ENCODE data around the gene RAD51B. TPM values are rescaled to one million over a fixed set of nuclear protein-coding genes. Genes with fewer than 3 reads are reported as not detected.

RAD51B gene
- total and polyA plus RNA-seq, 2 experiments from 2014 or later: 11.7 to 17.8 TPM

GRCh38 chr14:67971627-67972625 lies 152.3 kb downstream of the RAD51B start:
- no peaks in the 10 kb centered on the region for H3K4me1 ChIP-seq (ENCODE audit: low read depth)
- no peaks in the 10 kb centered on the region for H3K9me3 ChIP-seq (ENCODE audit: low read depth)
- no peak overlapping the region for H3K4me3 ChIP-seq
- DNase-seq (ENCODE audit: low read depth in 1 of 2, low spot score in 1 of 2): no peak
- H3K27me3 ChIP-seq: no peaks in the 10 kb centered on the region
- H3K36me3 ChIP-seq: no peaks in the 10 kb centered on the region
- no peak overlapping the region for H3K27ac ChIP-seq
- TF ChIP-seq CTCF (IDR thresholded peaks at IDR 0.05; ENCODE audit: low read depth, low read length): no peak

- no peak overlapping the region for H3K4me3 ChIP-seq
- H3K36me3 ChIP-seq: no peaks in the 10 kb centered on the region
- H3K9me3 ChIP-seq (ENCODE audit: low read depth): no peaks in the 10 kb centered on the region
- TF ChIP-seq CTCF (IDR thresholded peaks at IDR 0.05; ENCODE audit: low read depth, low read length): no peak
- H3K27me3 ChIP-seq: no peaks in the 10 kb centered on the region
- H3K27ac ChIP-seq: no peak overlapping the region
- peaks cover 10% of the 10 kb centered on the region for H3K4me1 ChIP-seq (ENCODE audit: low read depth)
- DNase-seq (ENCODE audit: low read depth in 1 of 2, low spot score in 1 of 2): no peak
Measured at GRCh38 chr14:67973436-67973835, 153.9 kb downstream of the RAD51B start.

- Histone ChIP-seq H3K9me3 (ENCODE audit: low read depth) (no peaks in the 10 kb centered on the region), H3K4me3 (no peak overlapping the region), H3K4me1 (ENCODE audit: low read depth) (peaks cover 10% of the 10 kb centered on the region), H3K27me3 (no peaks in the 10 kb centered on the region), H3K36me3 (no peaks in the 10 kb centered on the region), H3K27ac (no peak overlapping the region)
- DNase-seq (ENCODE audit: low read depth in 1 of 2, low spot score in 1 of 2): no peak
- TF ChIP-seq CTCF (IDR thresholded peaks at IDR 0.05; ENCODE audit: low read depth, low read length): no peak
Measured at GRCh38 chr14:67975470-67975869, 155.9 kb downstream of the RAD51B start.

- Histone ChIP-seq H3K27me3 (no peaks in the 10 kb centered on the region), H3K4me3 (no peak overlapping the region), H3K36me3 (no peaks in the 10 kb centered on the region), H3K4me1 (ENCODE audit: low read depth) (peaks cover 10% of the 10 kb centered on the region), H3K9me3 (ENCODE audit: low read depth) (no peaks in the 10 kb centered on the region), H3K27ac (no peak overlapping the region)
- DNase-seq (ENCODE audit: low read depth in 1 of 2, low spot score in 1 of 2): peak in 1 of 2 donors; percentile 3
- no peak for TF ChIP-seq CTCF (IDR thresholded peaks at IDR 0.05; ENCODE audit: low read depth, low read length)
Measured at GRCh38 chr14:67977434-67978034, 158.0 kb downstream of the RAD51B start.

- H3K4me3 ChIP-seq: no peak overlapping the region
- no peaks in the 10 kb centered on the region for H3K36me3 ChIP-seq
- no peak overlapping the region for H3K27ac ChIP-seq
- no peaks in the 10 kb centered on the region for H3K9me3 ChIP-seq (ENCODE audit: low read depth)
- no peak for DNase-seq (ENCODE audit: low read depth in 1 of 2, low spot score in 1 of 2)
- H3K4me1 ChIP-seq (ENCODE audit: low read depth): peaks cover 10% of the 10 kb centered on the region
- H3K27me3 ChIP-seq: no peaks in the 10 kb centered on the region
- no peak for TF ChIP-seq CTCF (IDR thresholded peaks at IDR 0.05; ENCODE audit: low read depth, low read length)
Measured at GRCh38 chr14:67978749-67979148, 159.2 kb downstream of the RAD51B start.
